A549 (cell line): Measurements from ENCODE around the gene DUSP9.

Experiments
- CTCF ChIP-seq: fragments of >200 bp; sonication (Bioruptor Twin); formaldehyde crosslinking; IDR thresholded peaks from 3 replicates; pipeline ENCODE4 v1.5.1; 2016
- FOSB ChIP-seq: fragments of 250-450 bp; sonication (Bioruptor Pico); IDR thresholded peaks from 2 replicates; pipeline ENCODE4 v1.5.0; 2020; ENCODE audit warnings: mild to moderate bottlenecking, moderate library complexity
- REST ChIP-seq: fragments of 200-600 bp; sonication (generic); IDR thresholded peaks from 2 replicates; pipeline ENCODE4 v1.6.1; 2016; ENCODE audit warnings: antibody characterized with exemption, mild to moderate bottlenecking, moderate library complexity

GRCh38 chrX:153686711-153687110, 39.7 kb downstream of the DUSP9 start:
- TF ChIP-seq REST, result no peak
- TF ChIP-seq CTCF, result no peak
- no peak for TF ChIP-seq FOSB (CRISPR knock-in tag)
